ENCODE measurements around the gene USP1. TPM values are rescaled to one million over a fixed set of nuclear protein-coding genes. Genes with fewer than 3 reads are reported as not detected.

USP1 gene
- 14.1 to 32.3 TPM (median 20.2 TPM) in 5 replicates for total RNA-seq (2022; extraction: Qiagen RNA extraction; ENCODE audit: low read depth)

GRCh38 chr1:62436466-62437272, at the start of gene USP1:
TSS of gene USP1 (plus strand) at chr1:62437049. CDS start at chr1:62439868, 2,819 bp downstream.

Other genes starting within 250 kb of the USP1 start
- not detected in 5 replicates for gene L1TD1, start 242.2 kb upstream of the USP1 start, total RNA-seq (2022; extraction: Qiagen RNA extraction; ENCODE audit: low read depth)
- 0.21 to 0.59 TPM (median 0.44 TPM) in 5 replicates for gene KANK4, start 117.6 kb upstream of the USP1 start, total RNA-seq (2022; extraction: Qiagen RNA extraction; ENCODE audit: low read depth)
- not detected in 5 replicates for gene ANGPTL3, start 160.5 kb downstream of the USP1 start, total RNA-seq (2022; extraction: Qiagen RNA extraction; ENCODE audit: low read depth)

All from A549 treated with ZK216348 at 1 μM for 4 hours (cell line).